Endothelial cell (in vitro differentiated cells): ENCODE data around the gene HDAC4. TPM values are rescaled to one million over a fixed set of nuclear protein-coding genes. Genes with fewer than 3 reads are reported as not detected.
A peak's percentile ranks its signal among the peaks of the same experiment; 100 is the strongest.

Experiments
- DNase-seq: peaks from one replicate; pipeline ENCODE4 v3.0.0; 2021; ENCODE audit warnings: low spot score
- H3K27ac Mint-ChIP-seq: one replicate; pipeline ENCODE4 v1.8.0; 2021; ENCODE audit warnings: mixed read lengths, inconsistent platforms; ENCODE audit not compliant: unreplicated experiment
- H3K27me3 Mint-ChIP-seq: one replicate; pipeline ENCODE4 v1.8.0; 2021; ENCODE audit warnings: mild to moderate bottlenecking, moderate library complexity, mixed read lengths, inconsistent platforms; ENCODE audit not compliant: unreplicated experiment
- H3K36me3 Mint-ChIP-seq: one replicate; pipeline ENCODE4 v1.8.0; 2021; ENCODE audit warnings: mild to moderate bottlenecking, low read depth, mixed read lengths, inconsistent platforms; ENCODE audit not compliant: unreplicated experiment
- H3K4me1 Mint-ChIP-seq: one replicate; pipeline ENCODE4 v1.8.0; 2021; ENCODE audit warnings: mild to moderate bottlenecking, mixed read lengths, inconsistent platforms; ENCODE audit not compliant: unreplicated experiment
- H3K4me3 Mint-ChIP-seq: one replicate; pipeline ENCODE4 v1.8.0; 2021; ENCODE audit warnings: mild to moderate bottlenecking, mixed read lengths, inconsistent platforms; ENCODE audit not compliant: unreplicated experiment
- H3K9me3 Mint-ChIP-seq: one replicate; pipeline ENCODE4 v1.8.0; 2021; ENCODE audit warnings: mixed read lengths, inconsistent platforms; ENCODE audit not compliant: unreplicated experiment
- CTCF ChIP-seq: fragments of 200-600 bp; sonication (generic); IDR thresholded peaks from one replicate; pipeline ENCODE4 v1.5.0; 2021; ENCODE audit warnings: antibody characterized with exemption; ENCODE audit not compliant: unreplicated experiment
- total RNA-seq: library from RNA; stranded (reverse); fragmentation: NEBNext Ultra II Directional; extraction: Animal tissue kit (Norgen Biotek cat#: 25700); gene quantifications from one replicate; pipeline ENCODE4 v1.2.1, GENCODE V29; 2021; ENCODE audit not compliant: unreplicated experiment

HDAC4 gene
- total RNA-seq, 1 donor from 2014 or later = 26.0 TPM

- no peaks in the 10 kb centered on the region for H3K9me3 Mint-ChIP-seq
- DNase-seq = no peak
- H3K27ac Mint-ChIP-seq = no peak overlapping the region
- TF ChIP-seq CTCF = no peak
- H3K4me3 Mint-ChIP-seq = no peak overlapping the region
- no peaks in the 10 kb centered on the region for H3K27me3 Mint-ChIP-seq
- H3K36me3 Mint-ChIP-seq = no peaks in the 10 kb centered on the region
- peaks cover 17% of the 10 kb centered on the region for H3K4me1 Mint-ChIP-seq
Measured at GRCh38 chr2:239322416-239323086, 78.3 kb downstream of the HDAC4 start.

- TF ChIP-seq CTCF = no peak
- Mint-ChIP-seq H3K4me3 (no peak overlapping the region), H3K27ac (no peak overlapping the region), H3K9me3 (no peaks in the 10 kb centered on the region), H3K4me1 (peaks cover 17% of the 10 kb centered on the region), H3K36me3 (no peaks in the 10 kb centered on the region), H3K27me3 (no peaks in the 10 kb centered on the region)
- DNase-seq = no peak
Measured at GRCh38 chr2:239321596-239322415, 79.0 kb downstream of the HDAC4 start.

- Mint-ChIP-seq H3K27me3 (no peaks in the 10 kb centered on the region), H3K27ac (peak overlapping the region; percentile 67), H3K9me3 (no peaks in the 10 kb centered on the region), H3K36me3 (peaks cover 11% of the 10 kb centered on the region), H3K4me1 (peaks cover 17% of the 10 kb centered on the region), H3K4me3 (no peak overlapping the region)
- DNase-seq = no peak
- no peak for TF ChIP-seq CTCF
Measured at GRCh38 chr2:239318790-239319661, 81.8 kb downstream of the HDAC4 start.

- H3K27ac Mint-ChIP-seq = peak overlapping the region; percentile 61
- H3K4me3 Mint-ChIP-seq = no peak overlapping the region
- peaks cover 17% of the 10 kb centered on the region for H3K4me1 Mint-ChIP-seq
Measured at GRCh38 chr2:239318151-239318611, 82.6 kb downstream of the HDAC4 start.

More at GRCh38 chr2:239318151-239318611, 82.6 kb downstream of the HDAC4 start:
- Mint-ChIP-seq H3K9me3 (no peaks in the 10 kb centered on the region), H3K27me3 (no peaks in the 10 kb centered on the region), H3K36me3 (peaks cover 11% of the 10 kb centered on the region)
- DNase-seq = no peak
- TF ChIP-seq CTCF = no peak
